AG04449 (cell line): ENCODE results near the gene RAB6B.
A peak's percentile ranks its signal among the peaks of the same experiment; 100 is the strongest.

ENCODE experiments used
- CTCF ChIA-PET: fragments of 350-600 bp; formaldehyde crosslinking; extraction: SDS; loops from one replicate; lab custom pipeline; 2021; ENCODE audit warnings: antibody characterized with exemption; lab: Yijun Ruan, JAX
- POLR2A ChIA-PET: fragments of 400-600, 350-600 bp; formaldehyde crosslinking; extraction: SDS; loops from one replicate; lab custom pipeline; 2020; ENCODE audit warnings: antibody characterized with exemption, inconsistent platforms; lab: Yijun Ruan, JAX
- DNase-seq: peaks from one replicate; pipeline ENCODE4 v3.0.0-alpha.2; 2010; ENCODE audit warnings: low read depth, low spot score
- H3K4me3 ChIP-seq: 2 replicates; pipeline ENCODE4 v1.5.1; 2011; ENCODE audit warnings: low read depth, mild to moderate bottlenecking, control low read depth, low read length
- TF ChIP-seq, protein P1 (sequence below): IDR thresholded peaks from one replicate; pipeline ENCODE4 v1.5.1; 2011; ENCODE audit warnings: mild to moderate bottlenecking, moderate library complexity, low read length, control low read depth, inconsistent platforms; ENCODE audit not compliant: insufficient read depth; ENCODE audit errors: missing control alignments

Gene RAB6B

DNA sequence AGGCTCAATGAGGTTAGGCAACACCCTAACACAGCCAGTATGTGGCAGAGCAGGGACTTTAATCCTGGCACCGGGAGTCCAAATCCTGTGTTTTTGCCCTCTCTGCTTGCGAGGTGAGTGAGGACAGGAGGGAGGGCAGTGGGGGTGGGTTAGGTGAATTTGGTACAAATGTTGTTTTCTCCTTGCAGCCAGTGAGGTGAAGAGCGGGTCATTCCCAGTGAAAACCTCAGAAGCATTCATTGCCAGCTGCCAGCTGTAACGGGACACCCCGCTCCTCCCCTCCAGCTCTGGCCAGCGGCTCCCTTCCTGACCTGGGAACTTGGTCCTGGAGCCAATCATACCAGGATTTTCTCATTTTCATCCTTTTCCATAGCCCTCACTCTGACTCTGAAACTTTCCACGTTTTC lies 45.7 kb upstream of the RAB6B start:
- H3K4me3 ChIP-seq = no peak overlapping the region
- ChIA-PET POLR2A (interaction anchor here (0.6 kb wide), 1 partner anchor 152 kb away, joined by 3 read pairs; no protein-coding TSS in a partner anchor), CTCF (interaction anchor here (0.8 to 1.7 kb wide), 3 partner anchors 11 to 271 kb away, joined by 3 to 6 read pairs (median 5); no protein-coding TSS in a partner anchor)
- DNase-seq = no peak
- TF ChIP-seq, protein P1, sequence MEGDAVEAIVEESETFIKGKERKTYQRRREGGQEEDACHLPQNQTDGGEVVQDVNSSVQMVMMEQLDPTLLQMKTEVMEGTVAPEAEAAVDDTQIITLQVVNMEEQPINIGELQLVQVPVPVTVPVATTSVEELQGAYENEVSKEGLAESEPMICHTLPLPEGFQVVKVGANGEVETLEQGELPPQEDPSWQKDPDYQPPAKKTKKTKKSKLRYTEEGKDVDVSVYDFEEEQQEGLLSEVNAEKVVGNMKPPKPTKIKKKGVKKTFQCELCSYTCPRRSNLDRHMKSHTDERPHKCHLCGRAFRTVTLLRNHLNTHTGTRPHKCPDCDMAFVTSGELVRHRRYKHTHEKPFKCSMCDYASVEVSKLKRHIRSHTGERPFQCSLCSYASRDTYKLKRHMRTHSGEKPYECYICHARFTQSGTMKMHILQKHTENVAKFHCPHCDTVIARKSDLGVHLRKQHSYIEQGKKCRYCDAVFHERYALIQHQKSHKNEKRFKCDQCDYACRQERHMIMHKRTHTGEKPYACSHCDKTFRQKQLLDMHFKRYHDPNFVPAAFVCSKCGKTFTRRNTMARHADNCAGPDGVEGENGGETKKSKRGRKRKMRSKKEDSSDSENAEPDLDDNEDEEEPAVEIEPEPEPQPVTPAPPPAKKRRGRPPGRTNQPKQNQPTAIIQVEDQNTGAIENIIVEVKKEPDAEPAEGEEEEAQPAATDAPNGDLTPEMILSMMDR = no peak

DNA sequence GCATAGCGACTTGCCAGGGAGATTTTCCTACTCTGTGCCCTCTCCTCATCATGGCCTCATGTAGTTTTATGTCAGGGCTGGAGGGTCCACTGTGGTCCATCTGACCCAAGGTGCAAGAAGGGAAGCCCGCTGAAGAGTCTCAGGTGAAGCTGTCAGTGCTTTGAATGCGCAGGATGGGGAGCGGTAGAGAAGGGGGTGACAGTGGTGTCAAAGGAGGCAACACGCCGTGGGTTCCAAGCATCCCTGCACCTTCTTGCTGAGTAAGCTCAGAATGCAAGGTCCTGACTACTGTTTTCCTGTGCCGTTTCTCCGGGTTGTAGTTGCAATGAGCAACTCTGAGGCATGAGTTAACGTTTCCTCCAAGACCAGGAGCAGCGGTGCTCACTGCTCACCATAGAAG lies 44.9 kb upstream of the RAB6B start:
- no peak overlapping the region for H3K4me3 ChIP-seq
- CTCF ChIA-PET = interaction anchor here (1.3 kb wide), 1 partner anchor 12 kb away, joined by 6 read pairs; no protein-coding TSS in a partner anchor
- no peak for DNase-seq
- TF ChIP-seq, protein P1 = no peak
- POLR2A ChIA-PET = no interaction called here

GRCh38 chr3:133939463-133939835 lies 43.8 kb upstream of the RAB6B start:
- DNase-seq = no peak
- no peak overlapping the region for H3K4me3 ChIP-seq
- ChIA-PET POLR2A (no interaction called here), CTCF (interaction anchor here (1.2 to 3.8 kb wide), 3 partner anchors 9 to 272 kb away, joined by 4 to 11 read pairs (median 10); no protein-coding TSS in a partner anchor)
- TF ChIP-seq, protein P1 = no peak

GRCh38 chr3:133938770-133939462 lies 43.2 kb upstream of the RAB6B start:
- POLR2A ChIA-PET = no interaction called here
- CTCF ChIA-PET = interaction anchor here (1.2 to 3.8 kb wide), 3 partner anchors 8 to 273 kb away, joined by 4 to 11 read pairs (median 10); no protein-coding TSS in a partner anchor

DNA sequence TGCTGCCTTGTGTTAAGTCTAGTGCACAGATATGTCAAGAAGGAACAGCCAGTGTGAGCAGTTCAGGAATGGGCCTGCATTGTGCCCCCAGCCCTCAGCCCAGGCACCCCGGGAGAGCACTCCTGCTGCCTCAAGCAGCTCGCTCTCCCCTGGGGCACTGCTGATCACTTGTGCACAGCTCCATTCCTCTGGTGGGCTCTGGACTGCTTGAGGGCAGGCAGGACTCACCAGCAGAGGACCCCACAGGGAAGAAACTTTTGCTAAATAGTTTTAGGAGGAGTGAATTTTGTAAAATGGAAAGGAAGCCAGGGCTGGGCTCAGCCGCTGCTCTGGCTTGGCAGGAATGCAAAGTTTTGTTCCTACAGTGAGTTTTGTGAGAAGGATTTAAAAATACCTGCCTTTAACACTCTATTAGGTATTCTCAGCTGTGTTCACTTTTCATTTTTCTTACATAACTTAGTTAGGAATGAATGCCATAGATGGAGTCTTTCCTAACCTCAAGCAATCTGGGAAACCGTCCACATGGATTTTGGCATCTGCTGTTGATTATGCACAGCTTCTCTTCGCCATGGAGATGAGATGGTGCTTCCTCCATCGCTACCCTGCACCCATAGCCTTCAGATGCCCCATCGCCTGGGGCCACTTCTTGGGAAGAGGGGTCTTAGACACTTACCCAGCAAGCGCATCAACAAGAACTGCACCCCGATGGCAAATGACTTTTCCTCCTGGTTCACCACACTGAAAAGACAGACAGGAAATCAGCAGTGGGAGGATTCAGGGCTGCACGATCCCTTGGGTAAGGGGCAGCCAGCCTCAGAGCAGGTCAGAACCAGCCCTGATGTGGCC lies 42.3 kb upstream of the RAB6B start:
- peak; percentile 38 for DNase-seq
- H3K4me3 ChIP-seq = no peak overlapping the region
- TF ChIP-seq, protein P1 = no peak
- POLR2A ChIA-PET = no interaction called here
- CTCF ChIA-PET = interaction anchor here (1.4 to 3.8 kb wide), 4 partner anchors 10 to 274 kb away, joined by 10 to 16 read pairs (median 12); no protein-coding TSS in a partner anchor

More at GRCh38 chr3:133938770-133939462, 43.2 kb upstream of the RAB6B start:
- H3K4me3 ChIP-seq = no peak overlapping the region
- TF ChIP-seq, protein P1 = no peak
- no peak for DNase-seq
